Hepatocyte (in vitro differentiated cells): ENCODE data around the gene EIF3I.

ENCODE experiments used
- EZH2 ChIP-seq: fragments of 200-600 bp; sonication (generic); IDR thresholded peaks from 2 replicates; pipeline ENCODE4 v1.6.1; 2016; ENCODE audit warnings: antibody characterized with exemption, mild to moderate bottlenecking, borderline replicate concordance
- EZH2phosphoT487 ChIP-seq: fragments of 200-600 bp; sonication (generic); IDR thresholded peaks from one replicate; pipeline ENCODE4 v1.6.1; 2018; ENCODE audit warnings: antibody characterized with exemption, mild to moderate bottlenecking, low read depth, moderate library complexity; ENCODE audit not compliant: unreplicated experiment, severe bottlenecking
- TF ChIP-seq, protein P1 (sequence below): fragments of 200-600 bp; sonication (generic); IDR thresholded peaks from 2 replicates; pipeline ENCODE4 v1.5.1; 2016; ENCODE audit warnings: antibody characterized with exemption, mild to moderate bottlenecking; ENCODE audit not compliant: poor library complexity

DNA sequence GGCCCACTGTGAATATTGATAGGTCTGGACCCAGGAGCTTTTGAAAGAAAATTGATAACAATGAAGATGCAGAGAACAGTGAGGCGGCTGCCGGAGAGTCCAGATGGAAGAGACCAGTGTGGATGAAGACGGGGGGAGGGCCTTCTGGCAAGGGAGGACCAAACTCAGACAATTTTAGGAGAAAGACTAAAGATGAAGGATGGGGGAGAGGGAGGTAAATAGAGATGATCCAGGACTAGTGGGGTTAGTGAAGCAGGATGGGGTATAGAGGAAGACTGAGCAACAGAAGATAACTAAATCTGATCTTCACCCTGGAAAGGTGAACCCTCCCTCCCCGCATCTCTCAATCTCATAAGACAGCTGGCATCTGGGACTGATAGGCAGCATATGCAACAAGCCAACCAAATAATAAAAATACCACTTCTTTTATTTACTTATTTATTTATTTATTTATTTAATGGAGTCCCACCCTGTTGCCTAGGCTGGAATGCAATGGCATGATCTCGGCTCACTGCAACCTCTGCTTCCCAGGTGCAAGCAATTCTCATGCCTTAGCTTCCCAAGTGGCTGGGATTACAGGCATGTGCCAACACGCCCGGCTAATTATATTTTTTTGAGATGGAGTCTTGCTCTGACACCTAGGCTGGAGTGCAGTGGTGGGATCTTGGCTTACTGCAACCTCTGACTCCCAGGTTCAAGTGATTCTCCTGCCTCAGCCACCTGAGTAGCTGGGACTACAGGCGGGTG lies 10.5 kb downstream of the EIF3I start:
- TF ChIP-seq, protein P1, sequence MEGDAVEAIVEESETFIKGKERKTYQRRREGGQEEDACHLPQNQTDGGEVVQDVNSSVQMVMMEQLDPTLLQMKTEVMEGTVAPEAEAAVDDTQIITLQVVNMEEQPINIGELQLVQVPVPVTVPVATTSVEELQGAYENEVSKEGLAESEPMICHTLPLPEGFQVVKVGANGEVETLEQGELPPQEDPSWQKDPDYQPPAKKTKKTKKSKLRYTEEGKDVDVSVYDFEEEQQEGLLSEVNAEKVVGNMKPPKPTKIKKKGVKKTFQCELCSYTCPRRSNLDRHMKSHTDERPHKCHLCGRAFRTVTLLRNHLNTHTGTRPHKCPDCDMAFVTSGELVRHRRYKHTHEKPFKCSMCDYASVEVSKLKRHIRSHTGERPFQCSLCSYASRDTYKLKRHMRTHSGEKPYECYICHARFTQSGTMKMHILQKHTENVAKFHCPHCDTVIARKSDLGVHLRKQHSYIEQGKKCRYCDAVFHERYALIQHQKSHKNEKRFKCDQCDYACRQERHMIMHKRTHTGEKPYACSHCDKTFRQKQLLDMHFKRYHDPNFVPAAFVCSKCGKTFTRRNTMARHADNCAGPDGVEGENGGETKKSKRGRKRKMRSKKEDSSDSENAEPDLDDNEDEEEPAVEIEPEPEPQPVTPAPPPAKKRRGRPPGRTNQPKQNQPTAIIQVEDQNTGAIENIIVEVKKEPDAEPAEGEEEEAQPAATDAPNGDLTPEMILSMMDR = no peak
- no peak for TF ChIP-seq EZH2phosphoT487
- TF ChIP-seq EZH2 = no peak
